ENCODE data around the gene SLC39A13. TPM values are rescaled to one million over a fixed set of nuclear protein-coding genes. Genes with fewer than 3 reads are reported as not detected.
A peak's percentile ranks its signal among the peaks of the same experiment; 100 is the strongest.

SLC39A13 gene
- polyA plus RNA-seq, 3 donors from 2014 or later: 22.1 to 33.2 (median 27.7) TPM

DNA sequence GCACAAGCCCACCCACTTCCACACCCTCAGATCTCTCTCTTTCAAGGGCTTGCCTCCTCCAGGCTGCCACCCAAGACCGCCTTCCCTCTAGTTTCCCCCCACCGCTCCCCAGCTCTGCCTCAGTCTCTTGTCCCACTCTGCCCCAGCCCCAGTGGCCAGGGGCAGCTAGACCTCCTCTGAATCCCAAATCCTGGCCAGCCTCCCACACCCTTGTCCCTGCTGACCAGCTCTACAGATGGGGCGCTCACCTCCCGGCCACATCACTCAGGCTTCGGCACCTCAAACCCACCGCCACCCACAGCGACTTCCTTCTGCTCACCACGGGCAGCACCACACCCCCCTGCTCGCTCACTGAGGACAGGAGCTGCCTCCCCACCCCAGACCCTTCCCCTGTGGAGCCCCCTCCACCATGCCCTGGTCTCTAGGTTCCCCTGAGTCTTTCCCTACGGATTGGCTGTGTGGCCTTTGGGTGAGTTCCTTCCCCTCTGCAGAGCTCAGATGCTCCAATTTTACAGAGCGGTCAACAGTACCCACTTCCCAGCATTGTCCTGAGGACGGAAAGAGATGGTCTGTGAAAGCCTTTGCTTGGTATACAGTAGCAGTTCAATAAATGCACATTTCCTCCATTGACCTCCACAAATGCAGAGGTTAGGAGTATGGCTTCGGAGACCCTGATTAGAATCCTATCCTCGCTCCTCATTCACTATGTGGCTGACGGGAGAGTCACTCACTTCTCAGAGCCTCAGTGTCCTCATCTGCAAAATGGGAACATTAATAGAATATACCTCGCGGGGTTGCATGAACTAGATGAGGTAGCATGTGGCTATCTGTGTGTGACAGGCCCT lies 18.6 kb upstream of the SLC39A13 start:
- no peaks in the 10 kb centered on the region for H3K36me3 Mint-ChIP-seq
- peaks cover 66 to 68% of the 10 kb centered on the region in 2 donors for H3K4me1 Mint-ChIP-seq
- peak; percentile 58 to 63 (median 62) for DNase-seq
- H3K9me3 Mint-ChIP-seq: no peaks in the 10 kb centered on the region
- H3K27ac Mint-ChIP-seq: peak overlapping the region; percentile 25 to 89 (median 54)
- peak overlapping the region; percentile 72 to 89 (median 81) for H3K4me3 Mint-ChIP-seq
- H3K27me3 Mint-ChIP-seq (ENCODE audit: low read depth in 3 of 3): peaks cover 2 to 10% (median 3%) of the 10 kb centered on the region in 3 donors

DNA sequence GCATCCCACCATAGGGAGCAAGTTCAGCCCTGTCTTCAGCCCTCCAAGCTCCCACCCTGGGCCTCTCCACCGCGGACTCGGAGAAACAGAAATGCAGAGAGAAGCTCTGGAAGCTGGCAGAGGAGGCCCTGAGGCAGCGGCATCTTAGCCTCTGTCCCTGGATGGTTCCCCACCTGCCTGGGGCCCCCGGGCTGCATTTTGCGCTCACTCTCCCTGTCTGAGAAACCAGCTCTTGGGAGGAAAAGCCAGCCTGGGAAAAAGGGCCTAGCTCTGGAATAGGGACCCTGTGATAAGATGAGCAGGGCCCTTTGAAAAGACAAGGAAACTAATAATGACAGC lies 18.0 kb upstream of the SLC39A13 start:
- Mint-ChIP-seq H3K4me1 (peaks cover 72 to 73% of the 10 kb centered on the region in 2 donors), H3K27ac (peak overlapping the region in 4 of 6 donors; percentile 53 to 81 (median 76)), H3K36me3 (no peaks in the 10 kb centered on the region), H3K4me3 (peak overlapping the region; percentile 72 to 89 (median 81)), H3K27me3 (ENCODE audit: low read depth in 3 of 3) (peaks cover 2 to 11% (median 3%) of the 10 kb centered on the region in 3 donors), H3K9me3 (no peaks in the 10 kb centered on the region)
- no peak for DNase-seq

DNA sequence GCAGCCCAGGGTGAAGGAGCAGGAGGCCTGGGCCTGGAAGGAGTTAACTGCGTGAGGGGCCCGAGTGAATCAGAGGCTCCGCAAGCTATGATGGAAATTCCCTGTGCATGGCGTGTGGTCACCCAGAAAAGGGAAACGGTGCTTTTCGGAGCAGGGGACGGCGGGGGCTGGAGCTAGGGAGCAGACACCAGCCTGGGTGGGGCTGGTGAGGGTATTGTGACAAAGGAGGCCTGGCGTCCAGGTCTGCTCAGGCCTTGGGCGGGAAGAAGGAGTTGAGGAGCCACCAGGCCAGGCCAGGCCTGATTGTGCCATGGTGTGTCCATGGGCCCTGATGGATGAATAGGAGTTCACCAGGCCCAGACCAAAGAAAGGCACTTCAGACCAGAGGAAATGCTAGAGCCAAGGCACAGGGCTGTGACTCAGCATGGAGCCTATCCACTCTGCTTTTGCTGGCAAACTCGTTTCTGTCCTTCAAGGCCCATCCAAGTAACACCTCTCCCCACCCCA lies 17.3 kb upstream of the SLC39A13 start:
- Mint-ChIP-seq H3K27me3 (ENCODE audit: low read depth in 3 of 3) (peaks cover 2 to 12% (median 3%) of the 10 kb centered on the region in 3 donors), H3K4me1 (peaks cover 78 to 80% of the 10 kb centered on the region in 2 donors), H3K27ac (peak overlapping the region in 4 of 6 donors; percentile 13 to 81 (median 54)), H3K9me3 (no peaks in the 10 kb centered on the region), H3K36me3 (no peaks in the 10 kb centered on the region), H3K4me3 (peak overlapping the region in 2 of 5 donors; percentile 21 to 57)
- DNase-seq: no peak

DNA sequence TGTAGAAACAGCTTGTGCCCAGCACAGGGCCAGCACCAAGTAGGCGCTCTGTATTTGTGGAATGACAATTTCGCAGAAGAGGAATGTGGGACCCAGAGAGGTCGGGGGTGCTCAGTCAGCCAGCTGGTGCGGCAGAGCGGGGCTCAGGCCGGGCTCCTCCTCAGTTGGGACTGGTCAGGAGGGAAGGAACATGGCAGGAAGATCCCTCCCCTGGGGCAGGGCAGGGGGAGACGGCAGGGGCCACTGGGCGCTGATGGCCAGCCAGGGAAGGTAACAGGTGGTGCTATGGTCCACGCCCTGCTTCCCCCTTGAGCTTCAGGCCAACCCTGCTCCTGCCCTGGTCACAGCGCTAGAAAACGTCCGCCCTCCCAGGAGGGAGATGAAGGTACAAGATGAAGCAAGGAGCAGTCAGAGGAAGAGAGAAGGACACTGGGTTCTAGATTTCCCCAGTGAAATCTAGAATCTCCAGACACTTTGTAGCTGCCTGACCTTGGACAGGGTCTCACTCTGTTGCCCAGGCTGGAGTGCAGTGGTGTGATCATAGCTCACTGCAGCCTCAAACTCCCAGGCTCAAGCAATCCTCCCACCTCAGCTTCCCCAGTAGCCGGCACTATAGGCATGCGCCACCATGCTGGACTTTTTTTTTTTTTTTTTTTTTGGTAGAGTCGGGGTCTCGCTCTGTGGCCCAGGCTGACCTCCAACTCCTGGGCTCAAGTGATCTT lies 16.5 kb upstream of the SLC39A13 start:
- H3K27me3 Mint-ChIP-seq (ENCODE audit: low read depth in 3 of 3): peaks cover 2 to 12% (median 3%) of the 10 kb centered on the region in 3 donors
- peak overlapping the region; percentile 44 to 73 (median 61) for H3K27ac Mint-ChIP-seq
- no peaks in the 10 kb centered on the region for H3K36me3 Mint-ChIP-seq
- no peaks in the 10 kb centered on the region for H3K9me3 Mint-ChIP-seq
- H3K4me3 Mint-ChIP-seq: peak overlapping the region in 2 of 5 donors; percentile 14 to 53
- no peak for DNase-seq
- H3K4me1 Mint-ChIP-seq: peaks cover 75 to 80% of the 10 kb centered on the region in 2 donors

DNA sequence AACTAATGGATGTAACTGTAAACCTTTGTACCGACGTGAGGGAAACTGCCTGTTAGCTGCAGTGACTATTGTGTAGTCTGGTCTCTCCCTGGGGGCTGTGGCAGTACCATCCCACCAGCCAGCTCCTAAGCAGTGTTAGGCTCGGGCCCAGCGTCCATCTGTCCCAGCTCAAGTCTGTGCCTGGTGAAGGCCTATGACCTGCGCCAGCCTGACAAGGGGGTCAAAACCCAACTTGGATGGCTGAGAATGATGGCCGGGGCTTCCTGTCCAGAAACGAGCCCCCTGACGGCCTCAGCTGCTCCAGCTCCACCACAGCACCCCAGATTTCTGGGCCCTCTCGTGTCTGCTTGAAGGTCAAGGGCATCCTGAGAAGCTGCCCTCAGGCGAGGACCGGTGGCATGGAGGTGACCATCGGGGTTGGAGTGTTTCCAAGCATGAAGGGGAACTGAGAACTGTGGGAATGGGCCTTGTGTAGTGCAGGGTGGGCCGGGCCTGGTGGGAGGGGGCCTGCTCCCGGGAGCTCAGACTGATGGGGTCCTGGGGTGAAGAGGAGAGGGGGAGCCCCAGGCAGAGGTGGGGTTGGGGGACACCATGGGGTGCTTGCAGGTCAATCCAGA lies 15.7 kb upstream of the SLC39A13 start:
- no peaks in the 10 kb centered on the region for H3K36me3 Mint-ChIP-seq
- peak overlapping the region; percentile 37 to 95 (median 55) for H3K27ac Mint-ChIP-seq
- no peaks in the 10 kb centered on the region for H3K9me3 Mint-ChIP-seq
- H3K27me3 Mint-ChIP-seq (ENCODE audit: low read depth in 3 of 3): peaks cover 2 to 12% (median 3%) of the 10 kb centered on the region in 3 donors
- H3K4me3 Mint-ChIP-seq: peak overlapping the region in 4 of 5 donors; percentile 5 to 39 (median 30)
- DNase-seq: no peak
- peaks cover 78 to 80% of the 10 kb centered on the region in 2 donors for H3K4me1 Mint-ChIP-seq

DNA sequence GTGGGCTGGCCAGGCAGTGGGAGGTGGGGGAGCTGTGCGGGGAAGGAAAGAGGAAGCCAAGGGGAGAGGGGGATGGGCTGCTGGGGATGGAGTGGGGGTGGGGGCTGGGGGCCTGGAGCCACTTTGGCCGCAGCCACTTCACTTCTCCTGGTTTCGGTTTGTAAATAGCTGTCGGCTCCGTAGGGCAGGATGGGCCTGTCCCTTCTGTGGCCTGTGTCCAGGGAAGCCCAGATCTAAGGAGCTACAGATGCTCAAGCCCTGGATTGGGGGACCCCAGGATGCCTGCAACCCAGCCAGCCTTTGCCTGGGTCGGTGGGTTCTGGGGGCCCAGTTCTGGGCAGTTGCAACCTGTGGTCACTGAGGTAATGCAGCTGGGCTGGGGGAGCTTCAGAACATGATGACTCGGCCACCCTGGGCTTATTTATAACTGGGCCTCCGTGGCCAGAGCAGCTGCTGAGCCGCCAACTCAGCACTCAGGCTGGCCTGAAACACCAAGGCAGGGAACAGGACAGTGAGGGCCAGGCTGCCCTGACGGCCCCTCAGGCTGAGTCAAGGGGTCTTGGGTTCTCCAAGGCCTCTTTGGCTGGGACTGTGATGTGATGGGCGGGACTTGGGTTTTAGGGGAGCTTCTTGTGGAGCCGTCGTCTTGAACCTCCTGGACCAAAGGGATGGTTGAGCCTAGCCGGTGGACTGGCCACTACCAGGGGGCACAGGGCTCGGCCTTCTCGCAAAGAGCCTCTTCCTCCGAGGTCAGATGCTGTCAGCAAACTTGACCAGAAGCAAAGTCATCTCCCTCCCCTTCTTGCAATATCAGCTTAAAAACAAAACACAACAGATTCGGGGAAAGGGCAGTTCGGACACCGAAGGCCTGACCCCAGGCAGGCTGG lies 15.0 kb upstream of the SLC39A13 start:
- DNase-seq: no peak
- Mint-ChIP-seq H3K27ac (peak overlapping the region; percentile 88 to 95 (median 92)), H3K27me3 (ENCODE audit: low read depth in 3 of 3) (peaks cover 2 to 12% (median 2%) of the 10 kb centered on the region in 3 donors), H3K36me3 (no peaks in the 10 kb centered on the region), H3K4me3 (peak overlapping the region; percentile 65 to 80 (median 76)), H3K4me1 (peaks cover 72 to 75% of the 10 kb centered on the region in 2 donors), H3K9me3 (no peaks in the 10 kb centered on the region)

DNA sequence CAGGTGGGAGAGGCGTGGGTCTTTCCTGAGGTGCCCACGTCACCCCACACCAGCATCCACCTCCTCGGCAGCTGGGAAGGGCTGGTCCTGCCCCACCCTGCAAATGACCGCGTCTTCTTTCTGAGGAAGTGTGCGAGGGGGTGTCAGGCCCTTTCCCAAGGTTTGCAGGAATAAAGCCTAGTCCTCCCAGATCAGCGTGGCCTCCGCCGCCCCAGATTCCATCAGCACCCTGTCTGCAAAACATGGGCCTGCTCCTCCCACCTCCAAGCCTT lies 14.4 kb upstream of the SLC39A13 start:
- H3K4me1 Mint-ChIP-seq: peaks cover 66 to 69% of the 10 kb centered on the region in 2 donors
- peak overlapping the region; percentile 65 to 80 (median 76) for H3K4me3 Mint-ChIP-seq
- H3K9me3 Mint-ChIP-seq: no peaks in the 10 kb centered on the region
- no peaks in the 10 kb centered on the region for H3K36me3 Mint-ChIP-seq
- no peak for DNase-seq
- peak overlapping the region; percentile 88 to 95 (median 92) for H3K27ac Mint-ChIP-seq
- peaks cover 1 to 12% (median 2%) of the 10 kb centered on the region in 3 donors for H3K27me3 Mint-ChIP-seq (ENCODE audit: low read depth in 3 of 3)

DNA sequence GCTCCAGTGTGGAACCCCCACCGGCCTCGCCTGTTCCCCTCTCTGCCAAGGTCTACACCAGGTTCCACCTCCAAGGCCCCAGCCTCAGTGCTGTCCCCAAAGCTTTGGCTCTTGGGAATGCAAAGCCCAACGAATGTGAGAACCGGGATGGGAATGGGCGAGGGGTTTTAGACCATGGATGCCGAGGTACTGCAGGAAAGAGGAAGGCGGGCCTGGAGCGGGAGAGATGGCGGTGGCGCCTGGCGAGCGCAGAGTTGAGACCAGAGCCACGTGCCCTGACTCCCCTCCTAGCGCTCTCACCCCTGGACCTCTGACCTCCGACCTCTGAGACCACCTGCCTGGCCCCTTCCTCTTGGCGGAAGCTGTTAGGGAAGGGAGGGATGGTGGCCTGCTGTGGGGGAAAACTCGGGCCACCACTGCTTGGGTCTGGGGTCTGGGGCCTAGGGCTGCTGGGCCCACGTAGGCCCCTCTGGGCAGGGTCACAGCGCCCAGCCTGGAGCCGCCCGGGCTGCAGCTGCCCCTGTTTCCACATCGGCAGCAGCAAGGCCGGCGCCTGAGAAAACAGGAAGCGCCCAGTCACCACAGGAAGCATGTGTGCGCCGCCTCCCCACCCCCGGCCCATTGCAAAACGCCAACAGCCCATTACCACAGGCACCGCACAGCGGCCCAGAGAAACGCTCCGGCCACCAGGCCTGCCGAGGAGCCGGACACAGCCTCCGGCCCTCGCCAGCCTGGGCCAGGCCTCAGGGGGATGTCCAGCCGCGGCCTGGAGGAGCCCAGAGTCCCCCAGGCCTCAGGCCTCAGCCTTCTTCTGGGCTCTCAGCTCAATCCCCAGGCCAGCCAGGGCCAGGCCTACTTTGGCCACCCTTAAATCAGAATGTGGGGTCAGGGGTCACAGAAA lies 13.8 kb upstream of the SLC39A13 start:
- Mint-ChIP-seq H3K36me3 (no peaks in the 10 kb centered on the region), H3K4me3 (peak overlapping the region; percentile 68 to 80 (median 76)), H3K27me3 (ENCODE audit: low read depth in 3 of 3) (peaks cover 1 to 10% (median 2%) of the 10 kb centered on the region in 3 donors), H3K27ac (peak overlapping the region; percentile 88 to 95 (median 92)), H3K4me1 (peaks cover 63 to 67% of the 10 kb centered on the region in 2 donors), H3K9me3 (no peaks in the 10 kb centered on the region)
- DNase-seq: peak; percentile 66 to 71 (median 68)

DNA sequence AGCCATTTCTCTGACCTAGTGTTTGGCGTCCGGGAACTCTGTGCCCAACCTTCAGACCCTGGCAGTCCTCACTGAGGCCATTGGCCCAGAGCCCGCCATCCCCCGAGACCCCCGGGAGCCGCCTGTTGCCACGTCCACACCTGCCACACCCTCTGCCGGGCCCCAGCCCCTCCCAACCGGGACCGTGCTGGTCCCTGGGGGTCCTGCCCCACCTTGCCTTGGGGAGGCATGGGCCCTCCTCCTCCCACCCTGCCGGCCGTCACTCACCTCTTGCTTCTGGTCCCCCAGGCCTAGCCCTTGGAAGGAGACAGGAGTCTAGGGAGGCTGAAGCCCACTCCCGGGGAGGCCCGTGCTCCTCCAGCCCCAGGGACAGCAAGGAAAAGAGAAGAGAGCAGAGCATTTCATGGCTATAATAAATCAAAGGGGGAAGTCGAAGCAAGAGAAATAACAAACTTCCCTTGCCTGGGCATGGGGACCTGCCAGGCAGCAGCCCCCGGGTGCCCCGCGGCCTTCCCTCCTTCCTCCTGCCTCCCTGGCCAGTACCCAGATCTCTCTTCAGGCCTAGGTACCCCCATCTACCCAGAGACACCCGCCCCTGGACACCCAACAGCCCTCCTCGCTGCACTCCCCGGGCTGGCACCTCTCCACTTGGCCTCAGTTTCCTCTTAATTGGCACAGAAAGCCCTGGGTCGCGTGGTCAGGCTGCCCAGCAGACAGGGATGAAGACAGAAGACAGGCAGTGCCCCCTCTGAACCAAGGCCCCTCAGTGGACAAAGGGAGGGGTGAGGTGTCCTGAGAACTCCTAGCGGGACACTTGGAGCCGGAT lies 13.0 kb upstream of the SLC39A13 start:
- Mint-ChIP-seq H3K27me3 (ENCODE audit: low read depth in 3 of 3) (peaks cover 0 to 6% (median 0%) of the 10 kb centered on the region in 3 donors), H3K27ac (peak overlapping the region; percentile 88 to 95 (median 92)), H3K9me3 (no peaks in the 10 kb centered on the region), H3K4me1 (peaks cover 60 to 64% of the 10 kb centered on the region in 2 donors), H3K4me3 (peak overlapping the region; percentile 68 to 80 (median 76)), H3K36me3 (no peaks in the 10 kb centered on the region)
- no peak for DNase-seq

DNA sequence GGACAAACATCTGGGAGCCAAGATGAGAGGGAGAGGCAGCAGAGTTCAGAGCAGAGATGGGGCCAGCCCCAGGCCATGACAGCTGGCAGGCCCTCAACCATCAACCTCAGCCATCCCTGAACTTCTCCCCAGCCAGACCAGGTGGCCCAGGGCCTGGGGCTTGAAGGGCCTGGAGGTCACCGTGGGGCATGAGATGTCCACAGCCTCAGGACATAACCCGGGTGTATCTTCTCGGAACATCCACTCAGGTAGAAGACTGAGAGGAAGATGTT lies 12.4 kb upstream of the SLC39A13 start:
- peak overlapping the region in 2 of 5 donors; percentile 13 to 18 for H3K4me3 Mint-ChIP-seq
- H3K36me3 Mint-ChIP-seq: no peaks in the 10 kb centered on the region
- no peaks in the 10 kb centered on the region for H3K9me3 Mint-ChIP-seq
- H3K4me1 Mint-ChIP-seq: peaks cover 60 to 63% of the 10 kb centered on the region in 2 donors
- peak overlapping the region in 5 of 6 donors; percentile 20 to 95 (median 88) for H3K27ac Mint-ChIP-seq
- H3K27me3 Mint-ChIP-seq (ENCODE audit: low read depth in 3 of 3): peaks cover 0 to 5% (median 0%) of the 10 kb centered on the region in 3 donors
- DNase-seq: no peak

DNA sequence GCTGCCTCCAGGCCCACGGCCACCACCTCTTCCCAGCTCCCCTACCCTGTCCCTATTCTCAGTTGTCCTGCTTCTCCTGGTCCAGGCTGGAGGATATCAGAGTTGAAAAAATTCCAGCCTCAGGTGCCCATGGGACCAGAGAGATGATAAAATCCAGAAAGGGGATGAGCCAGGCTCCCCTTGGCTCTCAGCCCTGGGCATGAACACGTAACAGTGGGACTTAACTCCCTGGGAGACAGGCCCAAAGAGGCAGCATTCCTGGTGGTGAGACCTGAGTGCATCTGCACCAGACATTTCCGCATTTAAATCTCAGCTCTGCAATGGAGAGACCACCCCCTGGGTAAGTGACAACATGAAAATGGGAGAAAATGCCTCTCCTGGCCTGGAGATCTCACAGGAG lies 10.4 kb upstream of the SLC39A13 start:
- peak overlapping the region in 4 of 6 donors; percentile 11 to 75 (median 52) for H3K27ac Mint-ChIP-seq
- H3K36me3 Mint-ChIP-seq: no peaks in the 10 kb centered on the region
- no peaks in the 10 kb centered on the region for H3K9me3 Mint-ChIP-seq
- DNase-seq: no peak
- peaks cover 46 to 52% of the 10 kb centered on the region in 2 donors for H3K4me1 Mint-ChIP-seq
- H3K27me3 Mint-ChIP-seq (ENCODE audit: low read depth in 3 of 3): peaks cover 0 to 5% (median 0%) of the 10 kb centered on the region in 3 donors
- peak overlapping the region in 1 of 5 donors; percentile 8 for H3K4me3 Mint-ChIP-seq

Data from immature natural killer cell (primary cell).